Measurements from ENCODE around the gene BCAR1. TPM values are rescaled to one million over a fixed set of nuclear protein-coding genes. Genes with fewer than 3 reads are reported as not detected.

BCAR1 gene
- polyA plus RNA-seq, 1 donor (not counting 4 experiments of a cell fraction or from before 2014, with no cell fraction given) = 17.8 TPM

DNA sequence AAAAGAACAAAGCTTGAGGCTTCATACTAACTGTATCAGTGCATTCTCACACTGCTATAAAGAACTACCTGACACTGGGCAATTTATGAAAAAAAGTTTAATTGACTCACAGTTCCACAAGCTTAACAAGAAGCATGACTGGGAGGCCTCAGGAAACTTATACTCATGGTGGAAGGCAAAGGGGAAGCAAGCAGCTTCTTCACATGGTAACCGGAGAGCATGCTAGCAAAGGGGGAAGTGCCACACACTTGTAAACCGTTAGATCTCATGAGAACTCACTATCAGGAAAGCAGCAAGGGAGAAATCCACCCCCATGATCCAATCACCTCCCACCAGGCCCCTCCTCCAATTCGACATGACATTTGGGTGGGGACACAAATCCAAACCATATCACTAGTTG, 69.8 kb downstream of the BCAR1 start:
- no peak for DNase-seq (ENCODE audit: low read depth, low spot score)
- no peak for FAIRE-seq
- Histone ChIP-seq H2AFZ (ENCODE audit: control insufficient read depth, low read length) (no peak overlapping the region), H3K36me3 (ENCODE audit: control insufficient read depth in 2 of 2, extremely low read depth in 1 of 2, insufficient read depth in 2 of 2, low read length in 2 of 2) (no peaks in the 10 kb centered on the region), H4K20me1 (ENCODE audit: control insufficient read depth, extremely low read depth, insufficient read depth, low read length) (no peaks in the 10 kb centered on the region), H3K79me2 (ENCODE audit: control insufficient read depth, insufficient read depth, low read length) (no peaks in the 10 kb centered on the region), H3K4me1 (ENCODE audit: control insufficient read depth, extremely low read depth, insufficient read depth, low read length) (no peaks in the 10 kb centered on the region), H3K9me1 (ENCODE audit: control insufficient read depth, extremely low read depth, insufficient read depth, low read length) (no peaks in the 10 kb centered on the region), H3K9me3 (ENCODE audit: control insufficient read depth, low read depth, low read length) (peaks cover under 1% of the 10 kb centered on the region), H3K4me2 (ENCODE audit: control insufficient read depth, extremely low read depth, insufficient read depth, low read depth, low read length) (no peak overlapping the region), H3K9ac (ENCODE audit: control insufficient read depth, extremely low read depth, insufficient read depth, low read length) (no peak overlapping the region), H3K27ac (ENCODE audit: control insufficient read depth, insufficient read depth, low read length) (no peak overlapping the region), H3K27me3 (ENCODE audit: control insufficient read depth, extremely low read depth, insufficient read depth, low read length) (no peaks in the 10 kb centered on the region), H3K4me3 (ENCODE audit: control insufficient read depth in 2 of 3, extremely low read depth in 1 of 3, insufficient read depth in 2 of 3, low read depth in 1 of 3, low read length in 3 of 3) (no peak overlapping the region)
- dilution Hi-C loops (cut with MboI; ENCODE audit: extremely low pct_ligation_motif_present, low sequenced_read_pairs) = no loop called here
- TF ChIP-seq, protein P1, sequence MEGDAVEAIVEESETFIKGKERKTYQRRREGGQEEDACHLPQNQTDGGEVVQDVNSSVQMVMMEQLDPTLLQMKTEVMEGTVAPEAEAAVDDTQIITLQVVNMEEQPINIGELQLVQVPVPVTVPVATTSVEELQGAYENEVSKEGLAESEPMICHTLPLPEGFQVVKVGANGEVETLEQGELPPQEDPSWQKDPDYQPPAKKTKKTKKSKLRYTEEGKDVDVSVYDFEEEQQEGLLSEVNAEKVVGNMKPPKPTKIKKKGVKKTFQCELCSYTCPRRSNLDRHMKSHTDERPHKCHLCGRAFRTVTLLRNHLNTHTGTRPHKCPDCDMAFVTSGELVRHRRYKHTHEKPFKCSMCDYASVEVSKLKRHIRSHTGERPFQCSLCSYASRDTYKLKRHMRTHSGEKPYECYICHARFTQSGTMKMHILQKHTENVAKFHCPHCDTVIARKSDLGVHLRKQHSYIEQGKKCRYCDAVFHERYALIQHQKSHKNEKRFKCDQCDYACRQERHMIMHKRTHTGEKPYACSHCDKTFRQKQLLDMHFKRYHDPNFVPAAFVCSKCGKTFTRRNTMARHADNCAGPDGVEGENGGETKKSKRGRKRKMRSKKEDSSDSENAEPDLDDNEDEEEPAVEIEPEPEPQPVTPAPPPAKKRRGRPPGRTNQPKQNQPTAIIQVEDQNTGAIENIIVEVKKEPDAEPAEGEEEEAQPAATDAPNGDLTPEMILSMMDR (optimal IDR thresholded peaks at IDR 0.05 in 1 of 3, IDR thresholded peaks at IDR 0.05 in 1 of 3, conservative IDR thresholded peaks at IDR 0.05 in 1 of 3; ENCODE audit: extremely low read depth in 1 of 3, insufficient read depth in 2 of 3, low read length in 3 of 3) = no peak
- TF ChIP-seq EZH2 (IDR thresholded peaks at IDR 0.05; ENCODE audit: low read length) = no peak

- Histone ChIP-seq H3K79me2 (ENCODE audit: control insufficient read depth, insufficient read depth, low read length) (no peaks in the 10 kb centered on the region), H3K27ac (ENCODE audit: control insufficient read depth, insufficient read depth, low read length) (no peak overlapping the region), H3K9me3 (ENCODE audit: control insufficient read depth, low read depth, low read length) (peaks cover 12% of the 10 kb centered on the region), H3K9ac (ENCODE audit: control insufficient read depth, extremely low read depth, insufficient read depth, low read length) (no peak overlapping the region), H3K4me1 (ENCODE audit: control insufficient read depth, extremely low read depth, insufficient read depth, low read length) (no peaks in the 10 kb centered on the region), H3K27me3 (ENCODE audit: control insufficient read depth, extremely low read depth, insufficient read depth, low read length) (no peaks in the 10 kb centered on the region), H4K20me1 (ENCODE audit: control insufficient read depth, extremely low read depth, insufficient read depth, low read length) (no peaks in the 10 kb centered on the region), H3K36me3 (ENCODE audit: control insufficient read depth in 2 of 2, extremely low read depth in 1 of 2, insufficient read depth in 2 of 2, low read length in 2 of 2) (no peaks in the 10 kb centered on the region), H3K4me3 (ENCODE audit: control insufficient read depth in 2 of 3, extremely low read depth in 1 of 3, insufficient read depth in 2 of 3, low read depth in 1 of 3, low read length in 3 of 3) (no peak overlapping the region), H3K9me1 (ENCODE audit: control insufficient read depth, extremely low read depth, insufficient read depth, low read length) (no peaks in the 10 kb centered on the region), H3K4me2 (ENCODE audit: control insufficient read depth, extremely low read depth, insufficient read depth, low read depth, low read length) (no peak overlapping the region), H2AFZ (ENCODE audit: control insufficient read depth, low read length) (no peak overlapping the region)
- TF ChIP-seq, protein P1 (optimal IDR thresholded peaks at IDR 0.05 in 1 of 3, IDR thresholded peaks at IDR 0.05 in 1 of 3, conservative IDR thresholded peaks at IDR 0.05 in 1 of 3; ENCODE audit: extremely low read depth in 1 of 3, insufficient read depth in 2 of 3, low read length in 3 of 3) = no peak
- TF ChIP-seq EZH2 (IDR thresholded peaks at IDR 0.05; ENCODE audit: low read length) = no peak
- no peak for FAIRE-seq
- dilution Hi-C loops (cut with MboI; ENCODE audit: extremely low pct_ligation_motif_present, low sequenced_read_pairs) = no loop called here
- no peak for DNase-seq (ENCODE audit: low read depth, low spot score)
These were observed 72.2 kb downstream of the BCAR1 start for GRCh38 chr16:75179208-75179607.

Small RNA genes lying within 50 kb of the gene (small RNA-seq; reads per million reads assigned to genes)
- 0 reads per million in 3 experiments for gene RNU6-758P (ENCODE audit: insufficient read length in 3 of 3, low read depth in 3 of 3, low replicate concordance in 1 of 3)

Other genes starting within 250 kb of the BCAR1 start
- gene LDHD, start 134.8 kb downstream of the BCAR1 start, polyA plus RNA-seq = 0.34 to 0.62 TPM (median 0.52 TPM) in 3 replicates
- gene ZFP1, start 103.1 kb downstream of the BCAR1 start, polyA plus RNA-seq = 4.7 to 8.6 TPM (median 6.7 TPM) in 3 replicates
- gene CTRB2, start 44.5 kb downstream of the BCAR1 start, polyA plus RNA-seq = not detected in 3 replicates
- not detected in 3 replicates for gene CTRB1, start 32.6 kb downstream of the BCAR1 start, polyA plus RNA-seq
- 22.3 to 42.1 TPM (median 32.8 TPM) in 3 replicates for gene CFDP1, start 181.9 kb upstream of the BCAR1 start, polyA plus RNA-seq
- 13.2 to 22.1 TPM (median 14.5 TPM) in 3 replicates for gene TMEM170A, start 213.1 kb upstream of the BCAR1 start, polyA plus RNA-seq
- gene CHST6, start 243.8 kb upstream of the BCAR1 start, polyA plus RNA-seq = 0.03 to 0.27 TPM (median 0.14 TPM) in 3 replicates

Measured in keratinocyte (primary cell).